A549 treated with RU486 at 1 μM for 4 hours (cell line): ENCODE measurements around the gene CLTCL1. TPM values are rescaled to one million over a fixed set of nuclear protein-coding genes. Genes with fewer than 3 reads are reported as not detected.

Experiments
- total RNA-seq: library from RNA; stranded (reverse); fragments of 200-300 nt; extraction: Qiagen RNA extraction; gene quantifications from 5 replicates; pipeline ENCODE4 v1.2.3, GENCODE V29; 2022; ENCODE audit warnings: low read depth

The CLTCL1 gene
- 4.4 to 5.3 TPM (median 4.5 TPM) in 5 replicates for total RNA-seq

GRCh38 chr22:19291580-19292457 lies at the start of gene CLTCL1:
TSS of gene CLTCL1 (minus strand) at chr22:19291719. CDS start at chr22:19291641, 78 bp downstream.

GRCh38 chr22:19178657-19179496 lies 112.6 kb downstream of the CLTCL1 start, which contains the start of gene SLC25A1:
TSS of gene SLC25A1 (minus strand) at chr22:19178736. CDS start at chr22:19178673, 63 bp downstream.

GRCh38 chr22:19149991-19150390 lies 141.5 kb downstream of the CLTCL1 start, which contains the start of gene GSC2:
TSS of gene GSC2 (minus strand) at chr22:19150292. CDS start at chr22:19150283, 9 bp downstream.

GRCh38 chr22:19130959-19131684 lies 160.4 kb downstream of the CLTCL1 start, which contains the start of gene TSSK2:
TSS of gene TSSK2 (plus strand) at chr22:19131308. CDS start at chr22:19131400, 92 bp downstream.

Other genes starting within 250 kb of the CLTCL1 start
- gene DGCR2, start 169.3 kb downstream of the CLTCL1 start, total RNA-seq: 14.9 to 23.0 TPM (median 18.9 TPM) in 5 replicates
- gene TSSK2, start 160.4 kb downstream of the CLTCL1 start, total RNA-seq: not detected in 5 replicates
- 9.7 to 13.3 TPM (median 11.6 TPM) in 5 replicates for gene ESS2, start 147.1 kb downstream of the CLTCL1 start, total RNA-seq
- 0.09 TPM in 1 of 5 replicates, not detected in the others for gene GSC2, start 141.4 kb downstream of the CLTCL1 start, total RNA-seq
- gene SLC25A1, start 113.0 kb downstream of the CLTCL1 start, total RNA-seq: 47.6 to 66.2 TPM (median 61.3 TPM) in 5 replicates
- gene HIRA, start 140.0 kb upstream of the CLTCL1 start, total RNA-seq: 18.9 to 24.3 TPM (median 24.0 TPM) in 5 replicates
- 41.2 to 53.4 TPM (median 45.0 TPM) in 5 replicates for gene MRPL40, start 140.8 kb upstream of the CLTCL1 start, total RNA-seq
- gene C22orf39, start 156.0 kb upstream of the CLTCL1 start, total RNA-seq: 9.9 to 16.3 TPM (median 14.1 TPM) in 5 replicates
- gene UFD1, start 187.5 kb upstream of the CLTCL1 start, total RNA-seq: 94.1 to 102 TPM (median 99.7 TPM) in 5 replicates
- 22.2 to 29.4 TPM (median 24.1 TPM) in 5 replicates for gene CDC45, start 188.2 kb upstream of the CLTCL1 start, total RNA-seq
- not detected in 5 replicates for gene CLDN5, start 232.7 kb upstream of the CLTCL1 start, total RNA-seq